Neural cell (in vitro differentiated cells): Measurements from ENCODE around the gene CCN2. TPM values are rescaled to one million over a fixed set of nuclear protein-coding genes. Genes with fewer than 3 reads are reported as not detected.

Experiments used
- H2AFZ ChIP-seq: fragments of 200-600, 300-800 bp; sonication (generic), shearing (Covaris generic); 2 replicates; pipeline ENCODE4 v1.6.0; 2014; ENCODE audit warnings: low read depth, mild to moderate bottlenecking, antibody characterized with exemption, low read length, moderate library complexity
- H3F3A ChIP-seq: fragments of 200-600 bp; shearing (Covaris generic); 2 replicates; pipeline ENCODE4 v1.6.1; 2016; ENCODE audit warnings: mild to moderate bottlenecking, moderate library complexity, mixed read lengths, antibody characterized with exemption, low read length; ENCODE audit not compliant: insufficient read depth, poor library complexity, severe bottlenecking
- H3K27ac ChIP-seq: fragments of 200-600, 300-800 bp; sonication (generic), shearing (Covaris generic); 2 replicates; pipeline ENCODE4 v1.5.1; 2014; ENCODE audit warnings: mild to moderate bottlenecking, low read length, moderate library complexity
- H3K27me3 ChIP-seq: fragments of 300-800, 200-600 bp; sonication (generic), shearing (Covaris generic); 2 replicates; pipeline ENCODE4 v1.6.0; 2014; ENCODE audit warnings: mild to moderate bottlenecking, low read depth, low read length, moderate library complexity; ENCODE audit not compliant: insufficient read depth
- H3K36me3 ChIP-seq: fragments of 300-800, 200-600 bp; sonication (generic), shearing (Covaris generic); 2 replicates; pipeline ENCODE4 v1.5.1; 2014; ENCODE audit warnings: mild to moderate bottlenecking, antibody characterized with exemption, low read length, moderate library complexity; ENCODE audit not compliant: insufficient read depth
- H3K4me2 ChIP-seq: fragments of 300-800, 200-600 bp; sonication (generic), shearing (Covaris generic); 2 replicates; pipeline ENCODE4 v1.6.0; 2014; ENCODE audit warnings: mild to moderate bottlenecking, low read length
- H3K4me3 ChIP-seq: fragments of 300-800, 200-600 bp; sonication (generic), shearing (Covaris generic); 2 replicates; pipeline ENCODE4 v1.5.1; 2014; ENCODE audit warnings: mild to moderate bottlenecking, low read length, moderate library complexity
- H3K79me2 ChIP-seq: fragments of 200-600 bp; shearing (Covaris generic); replicated peaks from 2 replicates; pipeline ENCODE4 v1.6.0; 2014; ENCODE audit warnings: mild to moderate bottlenecking, low read length, moderate library complexity; ENCODE audit not compliant: insufficient read depth
- H3K9ac ChIP-seq: fragments of 300-800, 200-600 bp; sonication (generic), shearing (Covaris generic); 2 replicates; pipeline ENCODE4 v1.6.1; 2016; ENCODE audit warnings: mild to moderate bottlenecking, low read length, mixed read lengths
- H3K9me2 ChIP-seq: fragments of 200-600 bp; shearing (Covaris generic); 2 replicates; pipeline ENCODE4 v1.6.1; 2016; ENCODE audit warnings: mild to moderate bottlenecking, low read length, mixed read lengths; ENCODE audit not compliant: insufficient read depth
- H3K9me3 ChIP-seq: fragments of 200-600, 300-800 bp; sonication (generic), shearing (Covaris generic); 2 replicates; pipeline ENCODE4 v1.6.1; 2016; ENCODE audit warnings: mild to moderate bottlenecking, mixed run types, low read length, moderate library complexity, mixed read lengths
- H4K20me1 ChIP-seq: fragments of 200-600 bp; shearing (Covaris generic); 2 replicates; pipeline ENCODE4 v1.6.1; 2016; ENCODE audit warnings: mild to moderate bottlenecking, mixed run types; ENCODE audit not compliant: insufficient read depth
- CTCF ChIP-seq: fragments of 450-650 bp; IDR thresholded peaks from 2 replicates; pipeline ENCODE4 v1.5.1; 2014; ENCODE audit warnings: antibody characterized with exemption, mild to moderate bottlenecking, moderate library complexity; ENCODE audit not compliant: poor library complexity, severe bottlenecking
- EP300 ChIP-seq: fragments of 450-650 bp; conservative IDR thresholded peaks from 2 replicates; pipeline ENCODE4 v1.6.1; 2014; ENCODE audit warnings: antibody characterized with exemption, mild to moderate bottlenecking, moderate library complexity; ENCODE audit not compliant: poor library complexity, severe bottlenecking
- EZH2 ChIP-seq: fragments of 200-600, 300-800 bp; shearing (Covaris generic), sonication (generic); IDR thresholded peaks from 2 replicates; pipeline ENCODE4 v1.6.1; 2014; ENCODE audit warnings: antibody characterized with exemption, low read length, borderline replicate concordance, mild to moderate bottlenecking; ENCODE audit not compliant: insufficient read depth, poor library complexity, severe bottlenecking
- MXI1 ChIP-seq: fragments of 450-650 bp; conservative IDR thresholded peaks from 2 replicates; pipeline ENCODE4 v1.6.1; 2014; ENCODE audit warnings: antibody characterized with exemption, mild to moderate bottlenecking; ENCODE audit not compliant: poor library complexity, severe bottlenecking
- POLR2AphosphoS5 ChIP-seq: IDR thresholded peaks from 2 replicates; pipeline ENCODE4 v1.6.1; 2012
- RAD21 ChIP-seq: fragments of 450-650 bp; conservative IDR thresholded peaks from 2 replicates; pipeline ENCODE4 v1.6.1; 2014; ENCODE audit warnings: antibody characterized with exemption, mild to moderate bottlenecking, moderate library complexity
- REST ChIP-seq: IDR thresholded peaks from 2 replicates; pipeline ENCODE4 v1.6.1; 2012; ENCODE audit warnings: borderline replicate concordance
- SMC3 ChIP-seq: fragments of 450-650 bp; conservative IDR thresholded peaks from 2 replicates; pipeline ENCODE4 v1.6.1; 2014; ENCODE audit warnings: antibody characterized with exemption, mild to moderate bottlenecking, moderate library complexity; ENCODE audit not compliant: poor library complexity
- TAF1 ChIP-seq: IDR thresholded peaks from 2 replicates; pipeline ENCODE4 v1.6.1; 2012; ENCODE audit warnings: low read depth
- polyA plus RNA-seq: library from polyadenylated mRNA; depleted of rRNA; stranded (reverse); fragments of >200 nt; gene quantifications from 2 replicates; pipeline ENCODE4 v1.2.3, GENCODE V29; 2014

The CCN2 gene
- polyA plus RNA-seq, 1 donor from 2014 or later = 1.5 TPM

- Histone ChIP-seq H3K27me3 (no peaks in the 10 kb centered on the region), H3K4me3 (no peak overlapping the region), H3K9me3 (no peaks in the 10 kb centered on the region), H3K79me2 (no peaks in the 10 kb centered on the region), H3K9ac (no peak overlapping the region), H3K27ac (no peak overlapping the region), H3K36me3 (no peaks in the 10 kb centered on the region), H4K20me1 (no peaks in the 10 kb centered on the region), H2AFZ (no peak overlapping the region), H3K4me2 (no peak overlapping the region), H3K9me2 (no peaks in the 10 kb centered on the region), H3F3A (no peaks in the 10 kb centered on the region)
- TF ChIP-seq REST = no peak
- TF ChIP-seq RAD21 = no peak
- TF ChIP-seq EZH2 = no peak
- TF ChIP-seq EP300 = no peak
- TF ChIP-seq MXI1 = no peak
Observed at GRCh38 chr6:131920656-131921055, 30.5 kb downstream of the CCN2 start.

GRCh38 chr6:131918650-131919355 lies 32.4 kb downstream of the CCN2 start:
- no peak for TF ChIP-seq EP300
- no peak for TF ChIP-seq RAD21
- TF ChIP-seq TAF1 = no peak
- TF ChIP-seq REST = no peak
- no peak for TF ChIP-seq POLR2AphosphoS5
- TF ChIP-seq CTCF = no peak
- no peak for TF ChIP-seq EZH2
- TF ChIP-seq MXI1 = no peak
- TF ChIP-seq SMC3 = no peak
- no peaks in the 10 kb centered on the region for H3K9me2 ChIP-seq
- H3F3A ChIP-seq = no peaks in the 10 kb centered on the region
- H3K9me3 ChIP-seq = no peaks in the 10 kb centered on the region
- no peak overlapping the region for H3K9ac ChIP-seq
- H3K4me3 ChIP-seq = no peak overlapping the region
- no peaks in the 10 kb centered on the region for H3K27me3 ChIP-seq
- no peaks in the 10 kb centered on the region for H3K36me3 ChIP-seq
- H2AFZ ChIP-seq = no peak overlapping the region
- no peak overlapping the region for H3K27ac ChIP-seq
- H4K20me1 ChIP-seq = no peaks in the 10 kb centered on the region
- H3K79me2 ChIP-seq = no peaks in the 10 kb centered on the region
- no peak overlapping the region for H3K4me2 ChIP-seq
